ENCODE measurements around the gene GLIPR1L2.
"Not testable (repeated sequence)": the region's sequence is repeated elsewhere in the genome, so short reads cannot be mapped to it uniquely, and the experiment has no call there.

GLIPR1L2 gene

DNA sequence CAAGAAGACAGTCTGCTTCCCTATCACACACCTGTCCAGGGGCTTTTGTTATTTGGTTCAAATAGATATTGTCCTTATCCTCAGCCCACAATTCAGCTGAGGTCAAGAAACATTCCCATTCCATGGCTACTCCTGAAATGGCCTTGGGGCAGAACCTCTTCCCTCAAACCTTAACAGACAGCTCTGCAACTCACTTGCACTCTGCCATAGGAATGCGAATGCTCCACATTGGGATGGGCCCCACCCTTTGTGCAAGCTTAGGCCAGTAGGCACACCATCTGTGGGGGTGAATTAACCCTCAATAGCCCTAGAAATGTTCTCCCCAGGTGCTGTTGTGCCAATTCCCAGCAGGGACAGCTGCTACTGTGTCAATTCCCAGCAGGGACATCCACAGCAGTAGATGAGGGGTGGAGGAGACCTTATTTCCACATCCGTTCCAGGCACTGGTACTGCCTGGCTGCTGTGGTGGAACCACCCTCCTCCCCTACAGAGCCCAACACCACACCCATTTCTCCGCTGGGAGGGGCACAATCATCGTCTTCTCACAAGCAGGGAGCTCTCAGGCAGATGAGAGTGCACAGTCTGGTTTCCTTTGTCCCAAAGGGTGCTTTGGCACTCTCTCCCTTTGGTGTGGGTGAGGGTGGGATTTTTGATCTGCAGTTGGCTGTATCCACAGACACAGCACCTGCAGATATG lies 47.3 kb downstream of the GLIPR1L2 start:
- FAIRE-seq: no peak

DNA sequence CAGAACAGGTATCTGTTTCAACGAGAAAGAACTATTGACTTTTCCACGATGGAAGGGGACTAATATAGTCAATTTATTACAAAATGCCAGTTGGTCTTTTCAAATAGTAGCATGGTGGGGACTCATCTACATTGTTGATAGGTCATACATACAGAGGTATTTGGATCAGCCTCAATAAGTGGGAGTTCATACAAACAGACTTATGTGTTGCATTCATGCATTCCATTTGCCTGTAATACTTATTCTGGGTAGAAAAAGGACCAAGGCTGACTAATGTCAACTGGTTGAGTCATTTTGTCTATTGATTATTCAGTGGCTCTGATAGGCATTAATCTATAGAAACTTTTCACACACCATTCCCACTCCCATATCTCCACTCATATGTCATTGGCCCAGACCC lies 48.2 kb downstream of the GLIPR1L2 start:
- FAIRE-seq: no peak

DNA sequence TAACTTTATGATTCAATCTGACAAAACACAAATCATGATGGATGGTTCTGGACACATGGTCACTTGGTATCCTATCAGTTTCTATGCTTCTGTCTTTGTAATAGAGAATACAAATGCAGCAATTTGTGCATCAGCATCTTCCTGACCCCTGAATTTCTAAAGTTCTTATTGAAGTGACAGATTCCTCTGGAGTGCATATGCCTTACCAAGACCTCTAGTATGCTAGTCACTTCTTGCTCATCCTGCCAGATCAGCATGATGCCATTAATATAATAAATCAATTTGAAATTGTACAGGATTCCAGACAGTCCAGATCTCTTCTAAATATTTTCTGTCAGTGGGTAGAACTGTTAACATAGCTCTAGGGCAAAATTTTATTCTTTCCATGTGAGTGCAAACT lies 49.0 kb downstream of the GLIPR1L2 start:
- no peak for FAIRE-seq

DNA sequence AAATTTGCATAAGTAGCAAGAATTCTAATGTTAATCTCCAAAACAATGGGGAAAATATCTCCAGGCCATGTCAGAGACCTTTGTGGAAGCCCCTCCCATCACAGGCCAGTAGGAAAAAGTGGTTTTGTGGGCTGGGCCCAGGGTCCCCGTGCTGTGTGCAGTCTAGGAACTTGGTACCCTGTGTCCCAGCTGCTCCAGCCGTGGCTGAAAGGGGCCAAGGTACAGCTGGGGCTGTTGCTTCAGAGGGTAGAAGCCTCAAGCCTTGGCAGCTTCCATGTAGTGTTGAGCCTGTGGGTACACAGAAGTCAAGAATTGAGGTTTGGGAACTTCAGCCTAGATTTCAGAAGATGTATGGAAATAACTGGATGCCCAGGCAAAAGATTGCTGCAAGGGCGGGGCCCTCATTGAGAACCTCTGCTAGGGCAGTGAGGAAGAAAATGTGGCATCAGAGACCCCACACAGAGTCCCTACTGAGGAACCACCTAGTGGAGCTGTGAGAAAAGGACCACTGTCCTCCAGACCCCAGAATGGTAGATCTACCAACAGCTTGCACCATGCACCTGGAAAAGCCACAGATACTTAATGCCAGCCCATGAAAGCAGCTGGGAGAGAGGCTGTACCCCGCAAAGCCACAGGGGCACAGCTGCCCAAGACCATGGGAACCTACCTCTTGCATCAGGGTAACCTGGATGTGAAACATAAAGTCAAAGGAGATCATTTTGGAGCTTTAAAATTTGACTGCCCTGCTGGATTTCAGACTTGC lies 51.0 kb downstream of the GLIPR1L2 start:
- FAIRE-seq: not testable (repeated sequence)

DNA sequence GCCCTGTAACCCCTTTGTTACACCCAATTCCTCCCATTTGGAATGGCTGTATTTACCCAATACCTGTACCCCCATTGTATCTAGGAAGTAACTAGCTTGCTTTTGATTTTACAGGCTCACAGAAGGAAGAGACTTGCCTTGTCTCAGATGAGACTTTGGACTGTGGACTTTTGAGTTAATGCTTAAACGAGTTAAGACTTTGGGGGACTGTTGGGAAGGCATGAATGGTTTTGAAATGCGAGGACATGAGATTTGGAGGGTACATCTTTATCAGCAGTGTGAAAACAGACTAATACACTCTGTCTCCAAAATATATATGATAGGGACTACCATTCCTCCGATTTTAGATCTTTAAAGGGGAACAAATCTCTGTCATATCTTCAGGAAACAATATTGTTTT lies 51.6 kb downstream of the GLIPR1L2 start:
- FAIRE-seq: not testable (repeated sequence)

DNA sequence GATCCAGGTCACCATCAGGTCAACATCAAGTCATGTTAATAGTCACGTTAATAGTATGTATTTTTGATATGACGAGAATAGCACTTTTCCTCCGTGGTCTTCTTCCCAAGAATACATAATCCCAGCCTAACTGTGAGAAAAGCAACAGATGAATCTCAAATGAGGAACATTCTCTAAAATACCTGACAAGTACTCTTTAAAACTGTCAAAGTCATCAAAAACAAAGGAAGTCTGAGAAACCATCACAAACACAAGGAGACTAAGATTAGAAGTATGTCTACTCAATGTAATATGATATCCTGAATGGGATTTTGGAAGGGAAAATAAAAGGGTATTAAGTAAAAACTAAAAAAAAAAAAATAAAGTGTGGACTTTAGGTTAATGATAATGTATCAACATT lies 52.8 kb downstream of the GLIPR1L2 start:
- FAIRE-seq: no peak

DNA sequence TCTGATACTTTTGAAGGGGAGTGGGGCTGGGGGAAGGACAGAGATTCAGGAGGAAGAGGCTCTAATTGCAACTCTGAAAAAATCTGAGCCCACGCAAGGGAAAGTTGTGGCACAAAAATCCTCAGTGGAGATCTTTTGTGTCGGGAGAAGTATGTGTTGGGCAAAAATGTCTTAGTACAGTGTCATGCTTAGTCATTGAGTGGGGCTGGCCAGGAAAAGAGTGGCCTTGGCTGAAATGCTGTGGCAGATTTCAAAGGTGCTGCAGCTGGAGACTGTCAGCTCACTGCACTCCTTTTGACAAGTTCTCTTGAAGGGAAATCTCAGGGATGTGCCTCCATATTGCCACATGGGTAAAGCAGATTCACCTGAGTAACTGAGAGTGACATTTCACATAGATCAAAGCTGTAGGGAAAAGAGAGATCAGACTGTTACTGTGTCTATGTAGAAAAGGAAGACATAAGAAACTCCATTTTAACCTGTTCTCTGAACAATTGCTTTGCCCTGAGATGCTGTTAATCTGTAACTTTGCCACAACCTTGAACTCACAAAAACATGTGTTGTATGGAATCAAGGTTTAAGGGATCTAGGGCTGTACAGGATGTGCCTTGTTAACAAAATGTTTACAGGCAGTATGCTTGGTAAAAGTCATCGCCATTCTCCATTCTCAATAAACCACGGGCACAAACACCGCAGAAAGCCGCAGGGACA lies 53.7 kb downstream of the GLIPR1L2 start:
- no peak for FAIRE-seq

DNA sequence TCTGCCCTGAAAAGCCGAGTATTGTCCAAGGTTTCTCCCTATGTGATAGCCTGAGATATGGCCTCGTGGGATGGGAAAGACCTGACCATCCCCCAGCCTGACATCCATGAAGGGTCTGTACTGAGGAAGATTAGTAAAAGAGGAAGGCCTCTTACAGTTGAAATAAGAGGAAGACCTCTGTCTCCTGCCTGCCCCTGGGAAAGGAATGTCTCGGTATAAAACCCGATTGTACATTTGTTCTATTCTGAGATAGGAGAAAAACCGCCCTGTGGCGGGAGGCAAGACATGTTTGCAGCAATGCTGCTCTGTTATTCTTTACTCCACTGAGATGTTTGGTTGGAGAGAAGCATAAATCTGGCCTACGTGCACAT lies 54.2 kb downstream of the GLIPR1L2 start:
- not testable (repeated sequence) for FAIRE-seq

DNA sequence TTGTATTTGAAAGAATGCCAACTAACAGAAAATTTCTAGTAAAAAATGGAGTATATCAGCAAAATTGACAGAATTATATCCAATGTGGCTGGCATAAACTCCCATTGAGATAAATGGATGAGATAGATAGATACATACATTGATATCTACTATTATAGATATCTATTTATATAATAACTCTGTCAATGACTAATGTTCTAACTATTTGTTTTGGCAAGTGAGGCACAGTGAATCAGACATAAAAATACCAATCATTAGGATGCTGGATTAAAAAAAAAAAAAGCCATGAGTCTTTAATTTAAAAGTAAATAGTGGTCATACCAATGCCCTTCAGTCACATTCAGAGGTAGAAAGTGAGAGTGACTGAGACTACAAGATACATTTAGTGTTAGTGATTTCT lies 56.0 kb downstream of the GLIPR1L2 start:
- FAIRE-seq: no peak

DNA sequence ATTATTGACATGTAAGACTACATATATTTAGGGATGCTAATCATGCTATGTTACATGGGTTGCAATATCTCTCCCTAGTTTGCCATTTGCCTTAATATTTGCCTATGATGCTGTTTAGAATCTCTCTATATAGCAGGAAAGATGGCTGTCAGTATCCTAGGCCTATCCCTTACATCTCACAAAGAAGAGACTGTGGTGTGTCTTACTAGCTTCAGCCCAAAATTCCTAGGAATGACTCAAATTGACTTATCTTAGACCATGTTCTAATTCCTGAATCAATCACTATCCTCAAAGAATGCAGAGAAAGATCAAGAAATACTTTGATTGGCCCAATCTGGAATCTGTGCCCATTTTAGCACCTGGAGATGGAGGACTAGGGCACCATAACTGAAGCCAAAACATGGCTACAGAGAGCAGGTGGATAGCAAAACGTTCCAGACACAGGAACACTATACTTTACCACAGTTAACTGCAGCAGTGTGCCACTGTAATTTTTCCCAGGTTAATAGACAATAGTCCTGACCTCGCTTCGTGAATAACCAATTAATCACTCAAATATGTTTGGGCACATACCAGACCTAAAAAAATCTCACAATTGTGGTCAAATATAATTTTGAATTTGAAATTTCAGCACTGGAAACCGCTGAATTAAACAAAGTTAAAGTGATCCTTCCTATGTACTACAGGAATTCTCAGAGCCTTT lies 57.0 kb downstream of the GLIPR1L2 start:
- no peak for FAIRE-seq

DNA sequence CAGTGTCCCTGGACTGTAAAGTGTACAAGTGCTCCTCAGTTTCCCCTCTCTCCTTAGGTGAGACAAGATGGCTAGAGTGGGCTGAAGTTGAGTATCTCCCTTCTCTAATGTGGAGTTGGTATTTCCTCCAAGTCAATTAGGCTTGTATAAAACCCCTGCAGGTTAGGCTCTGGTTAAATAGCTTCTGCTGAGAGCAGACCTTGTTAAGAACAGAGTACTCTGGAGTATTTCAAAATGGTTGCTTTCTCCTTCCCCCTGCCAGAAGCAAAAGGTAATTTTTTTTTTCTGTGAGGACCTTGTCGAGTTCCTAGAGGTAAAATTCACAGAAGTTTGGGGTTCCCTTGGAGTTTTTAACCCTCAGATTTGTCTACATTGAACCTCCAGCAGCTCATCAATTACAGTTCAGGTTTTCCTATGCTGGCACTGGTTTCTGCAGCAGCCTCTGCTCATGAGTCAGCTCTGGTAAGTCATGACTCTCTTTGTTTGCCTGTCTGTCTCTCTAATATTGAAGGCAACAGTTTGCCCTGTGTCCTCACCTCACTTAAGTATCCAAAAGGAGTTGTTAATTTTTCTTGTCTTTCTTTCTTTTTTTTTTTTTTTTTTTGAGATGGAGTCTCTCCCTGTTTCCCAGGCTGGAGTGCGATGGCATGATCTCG lies 61.9 kb downstream of the GLIPR1L2 start:
- no peak for FAIRE-seq

DNA sequence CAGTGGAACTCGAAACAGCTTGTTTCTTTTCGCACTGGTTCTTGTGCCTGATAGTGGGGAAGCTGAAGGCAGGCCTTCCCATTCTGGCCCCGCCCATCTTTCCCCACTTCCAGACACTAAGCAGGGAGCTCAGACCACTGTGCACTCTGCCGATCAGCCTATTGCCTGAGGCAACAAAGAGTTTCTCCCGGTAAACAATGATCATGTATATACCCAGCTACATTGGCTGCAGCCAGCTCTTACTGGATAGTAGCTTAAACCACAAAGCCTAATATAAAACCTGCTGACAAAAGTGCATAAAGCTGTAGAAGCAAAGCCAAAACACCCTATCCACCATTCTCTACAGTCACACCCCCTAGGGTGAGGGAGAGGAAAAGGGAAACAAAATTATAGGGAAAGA lies 65.0 kb downstream of the GLIPR1L2 start:
- no peak for FAIRE-seq

DNA sequence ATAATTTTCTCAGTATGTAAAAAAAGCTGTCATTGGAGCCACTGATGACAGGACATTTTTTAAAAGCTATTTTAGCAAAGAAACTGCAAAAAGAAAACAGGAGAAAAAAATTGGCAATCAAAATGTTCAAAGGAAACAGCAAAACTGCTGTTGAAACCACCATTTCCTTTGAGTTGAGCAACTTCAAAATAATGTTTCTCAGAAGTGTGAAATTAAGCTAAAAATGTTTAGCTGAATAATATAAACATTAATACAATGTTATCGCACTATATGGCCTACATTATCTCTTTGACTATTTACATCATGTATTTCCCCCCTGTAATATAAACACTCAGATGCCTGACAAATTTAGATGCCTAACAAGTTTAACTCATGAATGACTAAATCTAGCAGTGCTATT lies 66.3 kb downstream of the GLIPR1L2 start:
- no peak for FAIRE-seq

DNA sequence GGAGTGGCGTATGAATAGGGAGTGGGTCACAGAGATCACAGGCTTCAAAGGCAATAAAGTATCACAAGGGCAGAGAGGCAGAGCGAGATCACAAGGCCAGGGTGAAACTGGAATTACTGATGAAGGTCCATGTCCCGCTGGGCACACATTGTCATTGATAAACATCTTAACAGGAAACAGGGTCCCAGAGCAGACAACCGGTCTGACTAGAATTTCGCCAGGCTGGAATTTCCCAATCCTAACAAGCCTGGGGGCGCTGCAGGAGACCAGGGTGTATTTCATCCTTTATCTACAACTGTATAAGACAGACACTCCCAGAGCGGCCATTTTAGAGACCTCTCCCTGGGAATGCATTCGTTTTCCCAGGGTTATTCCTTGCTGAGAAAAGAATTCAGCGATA lies 67.0 kb downstream of the GLIPR1L2 start:
- FAIRE-seq: not testable (repeated sequence)

DNA sequence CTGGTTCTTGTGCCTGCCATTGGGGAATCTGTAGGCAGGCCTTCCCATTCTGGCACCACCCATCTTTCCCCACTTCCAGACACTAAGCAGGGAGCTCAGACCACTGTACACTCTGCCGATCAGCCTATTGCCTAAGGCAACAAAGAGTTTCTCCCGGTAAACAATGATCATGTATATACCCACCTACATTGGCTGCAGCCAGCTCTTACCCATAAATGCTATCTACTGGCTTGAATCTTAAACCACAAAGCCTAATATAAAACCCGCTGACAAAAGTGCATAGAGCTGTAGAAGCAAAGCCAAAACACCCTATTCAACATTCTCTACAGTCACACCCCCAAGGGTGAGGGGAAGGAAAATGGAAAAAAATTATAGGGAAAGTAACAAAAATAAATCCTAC lies 68.9 kb downstream of the GLIPR1L2 start:
- no peak for FAIRE-seq

DNA sequence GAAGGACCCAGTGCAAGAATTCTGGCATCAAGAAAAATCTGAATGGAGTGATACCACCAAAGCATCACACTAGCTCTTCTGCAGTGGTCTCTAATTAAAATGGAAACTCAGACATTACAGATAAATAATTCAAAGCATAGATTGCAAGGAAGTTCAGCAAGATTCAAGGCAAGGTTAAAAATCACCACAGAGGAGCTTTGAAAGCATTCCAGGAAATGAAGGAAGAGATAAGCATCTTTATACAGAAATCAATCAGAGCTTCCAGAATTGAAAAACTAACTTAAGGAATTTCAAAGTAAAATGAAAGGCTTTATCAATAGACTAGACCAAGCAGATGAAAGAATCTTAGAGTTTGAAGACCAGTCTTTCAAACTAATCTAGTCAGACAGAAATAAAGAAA lies 69.3 kb downstream of the GLIPR1L2 start:
- no peak for FAIRE-seq

DNA sequence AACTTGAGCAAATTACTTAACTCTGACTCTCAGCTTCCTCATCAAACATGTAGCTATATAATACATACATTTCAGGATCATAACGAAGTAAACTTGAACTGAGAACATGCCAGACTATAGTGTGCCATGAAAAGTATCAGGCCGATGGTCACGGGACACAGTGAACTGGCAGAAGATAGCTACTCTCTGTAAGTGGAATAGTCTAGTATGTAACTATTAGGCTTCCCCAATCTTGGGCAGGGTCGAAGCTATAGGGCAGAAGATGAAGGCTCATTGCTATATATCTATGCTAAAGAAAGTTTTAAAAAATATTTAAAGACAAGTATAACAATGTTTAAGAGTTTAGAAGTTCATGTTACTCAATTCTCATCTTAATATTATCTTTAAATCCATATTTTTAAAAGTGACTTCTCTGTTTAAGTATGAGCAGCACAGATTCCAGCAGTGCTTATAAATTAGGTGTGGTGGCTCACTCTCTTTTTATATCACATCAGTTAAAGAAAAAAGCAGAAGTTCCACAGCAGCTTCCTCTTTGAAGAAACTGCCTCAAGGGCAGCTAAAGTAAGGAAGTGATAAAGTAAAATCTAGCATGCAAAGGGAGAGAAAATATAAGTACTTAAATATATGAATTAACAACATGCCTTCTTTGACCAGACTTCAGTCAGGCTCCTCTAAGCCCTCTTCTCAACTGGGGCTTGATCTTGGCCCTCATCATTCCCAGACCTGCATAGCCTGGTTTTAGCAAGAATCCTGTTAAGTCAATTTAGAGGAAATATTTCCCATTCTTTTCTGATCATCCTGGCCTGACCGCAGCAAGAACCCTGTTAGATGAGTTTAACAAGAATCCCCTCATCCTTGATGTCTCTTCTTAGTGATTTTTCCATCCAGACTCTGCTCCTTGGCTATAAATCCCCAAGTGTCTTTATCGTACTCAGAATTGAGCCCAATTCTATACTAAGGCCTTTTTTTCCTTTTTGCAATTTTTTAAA lies 81.3 kb downstream of the GLIPR1L2 start:
- FAIRE-seq: no peak

DNA sequence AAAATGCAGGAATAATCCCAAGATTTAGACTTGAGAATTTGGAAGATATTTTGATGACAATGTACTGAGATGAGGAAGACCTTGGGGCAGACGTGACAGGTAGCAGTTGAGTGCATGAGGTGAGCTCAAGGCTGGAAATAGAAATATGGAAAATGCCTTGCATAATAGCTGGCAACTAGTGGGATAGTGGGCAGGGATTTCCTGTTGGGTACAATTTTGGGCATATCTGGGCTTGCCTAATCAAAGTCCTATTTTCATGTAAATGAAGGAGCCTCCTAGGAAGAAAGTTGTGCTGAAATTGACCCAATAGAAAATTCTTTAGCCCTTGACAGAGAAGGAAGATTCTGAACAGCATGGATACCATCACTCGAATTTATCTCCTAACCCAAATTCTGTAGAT lies 83.2 kb downstream of the GLIPR1L2 start:
- no peak for FAIRE-seq

DNA sequence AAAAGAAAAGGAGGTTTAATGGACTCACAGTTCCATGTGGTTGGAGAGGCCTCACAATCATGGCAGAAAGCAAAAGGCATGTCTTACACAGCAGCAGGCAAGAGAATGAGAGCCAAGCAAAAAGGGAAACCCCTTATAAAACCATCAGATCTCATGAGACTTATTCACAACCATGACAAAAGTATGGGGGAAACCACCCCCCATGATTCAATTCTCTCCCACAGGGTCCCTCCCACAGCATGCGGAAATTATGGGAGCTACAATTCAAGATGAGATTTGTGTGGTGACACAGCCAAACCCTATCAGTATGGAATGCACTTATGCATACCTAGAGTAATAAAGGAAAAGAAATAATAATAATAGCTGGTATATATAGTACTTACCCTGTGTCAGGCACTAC lies 85.2 kb downstream of the GLIPR1L2 start:
- FAIRE-seq: no peak

DNA sequence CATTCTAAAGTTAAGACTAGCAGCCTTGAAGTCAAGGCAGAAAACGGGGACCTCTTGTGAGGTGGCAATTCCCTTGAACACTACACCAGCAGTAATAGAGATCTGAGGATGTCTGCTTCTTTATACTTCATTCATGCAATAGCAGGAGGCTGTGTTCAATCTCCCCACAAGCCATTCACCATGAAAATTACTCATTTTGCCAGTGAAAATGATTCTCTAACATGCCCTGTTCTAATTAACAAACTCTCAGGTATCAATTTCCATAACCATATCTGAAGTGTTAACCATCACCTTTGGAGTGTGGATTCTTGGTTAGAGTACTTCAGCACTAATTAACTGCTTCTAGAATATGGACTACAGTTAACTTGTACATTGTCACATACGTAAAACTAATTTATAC lies 86.2 kb downstream of the GLIPR1L2 start:
- no peak for FAIRE-seq

DNA sequence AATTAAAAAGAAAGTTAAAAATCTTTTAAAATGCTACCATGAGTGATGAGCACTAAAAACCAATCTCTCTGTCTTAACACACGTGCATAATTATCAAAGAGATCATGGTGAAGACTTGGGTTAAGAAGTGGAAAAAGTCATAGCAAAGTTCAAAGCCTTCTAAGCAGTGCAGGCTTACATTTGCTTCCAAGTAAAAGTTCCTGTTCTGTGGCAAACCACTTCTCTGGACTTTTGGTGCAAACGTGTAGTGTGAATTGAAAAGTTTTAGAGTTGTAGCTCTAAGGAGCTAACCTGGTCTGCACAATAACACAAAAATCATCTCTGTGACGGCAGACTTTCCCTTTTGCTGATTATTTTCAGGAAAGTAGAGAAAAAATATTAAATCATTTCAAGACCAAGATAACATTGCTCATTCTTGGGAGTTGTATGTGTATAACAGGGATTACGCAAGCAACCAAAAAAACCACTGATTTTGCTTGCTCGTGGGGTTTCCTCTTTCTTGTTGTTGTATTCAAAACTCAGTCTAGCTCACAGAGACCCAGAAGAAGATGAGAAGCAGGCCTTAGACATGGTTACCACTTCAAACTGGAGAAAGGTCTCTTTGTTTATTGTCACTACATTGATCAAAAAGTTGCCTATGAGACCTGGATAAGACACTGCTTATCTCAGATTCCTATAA lies 87.4 kb downstream of the GLIPR1L2 start:
- no peak for FAIRE-seq

All from A204.1 (cell line).